WTC11 (cell line): ENCODE results near the gene CCDC167.

Experiments used
- ETV6 ChIP-seq: sonication (generic); formaldehyde crosslinking; IDR thresholded peaks from 2 replicates; pipeline ENCODE4 v1.8.1; 2022; ENCODE audit warnings: mild to moderate bottlenecking, missing genetic modification reagents
- NFYB ChIP-seq: sonication (generic); formaldehyde crosslinking; conservative IDR thresholded peaks from 2 replicates; pipeline ENCODE4 v1.8.0; 2022; ENCODE audit warnings: low read depth, missing genetic modification reagents
- ZNF232 ChIP-seq: sonication (generic); formaldehyde crosslinking; IDR thresholded peaks from 2 replicates; pipeline ENCODE4 v1.8.0; 2022; ENCODE audit warnings: mild to moderate bottlenecking, missing genetic modification reagents
- TF ChIP-seq, protein P1 (sequence below): fragments of 200-600 bp; IDR thresholded peaks from 2 replicates; pipeline ENCODE4 v1.8.0; 2022; ENCODE audit warnings: antibody characterized with exemption
- TF ChIP-seq, protein P2 (sequence below): sonication (generic); formaldehyde crosslinking; IDR thresholded peaks from 2 replicates; pipeline ENCODE4 v1.8.0; 2023; ENCODE audit warnings: missing genetic modification reagents
- TF ChIP-seq, protein P3 (sequence below): sonication (generic); formaldehyde crosslinking; IDR thresholded peaks from 2 replicates; pipeline ENCODE4 v1.8.0; 2022; ENCODE audit warnings: mild to moderate bottlenecking, missing genetic modification reagents
- TF ChIP-seq, protein P4 (sequence below): sonication (generic); formaldehyde crosslinking; IDR thresholded peaks from 2 replicates; pipeline ENCODE4 v1.8.1; 2023; ENCODE audit warnings: mild to moderate bottlenecking, missing genetic modification reagents

DNA sequence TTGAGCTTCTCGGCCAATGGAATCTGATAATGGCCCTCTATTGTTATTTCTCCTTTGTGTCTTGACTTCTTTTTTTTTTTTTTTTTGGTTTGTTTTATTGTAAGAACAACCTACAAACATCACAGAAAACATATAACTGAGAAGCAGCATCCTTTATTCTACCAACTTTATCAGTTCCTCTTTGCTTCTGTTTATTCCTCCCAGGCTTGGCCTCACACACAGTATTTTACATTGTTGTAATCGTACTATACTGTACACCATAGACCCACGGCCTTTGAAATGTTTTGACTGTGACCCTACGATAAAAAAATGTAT is 558 bp upstream of the CCDC167 start:
- TF ChIP-seq, protein P1, sequence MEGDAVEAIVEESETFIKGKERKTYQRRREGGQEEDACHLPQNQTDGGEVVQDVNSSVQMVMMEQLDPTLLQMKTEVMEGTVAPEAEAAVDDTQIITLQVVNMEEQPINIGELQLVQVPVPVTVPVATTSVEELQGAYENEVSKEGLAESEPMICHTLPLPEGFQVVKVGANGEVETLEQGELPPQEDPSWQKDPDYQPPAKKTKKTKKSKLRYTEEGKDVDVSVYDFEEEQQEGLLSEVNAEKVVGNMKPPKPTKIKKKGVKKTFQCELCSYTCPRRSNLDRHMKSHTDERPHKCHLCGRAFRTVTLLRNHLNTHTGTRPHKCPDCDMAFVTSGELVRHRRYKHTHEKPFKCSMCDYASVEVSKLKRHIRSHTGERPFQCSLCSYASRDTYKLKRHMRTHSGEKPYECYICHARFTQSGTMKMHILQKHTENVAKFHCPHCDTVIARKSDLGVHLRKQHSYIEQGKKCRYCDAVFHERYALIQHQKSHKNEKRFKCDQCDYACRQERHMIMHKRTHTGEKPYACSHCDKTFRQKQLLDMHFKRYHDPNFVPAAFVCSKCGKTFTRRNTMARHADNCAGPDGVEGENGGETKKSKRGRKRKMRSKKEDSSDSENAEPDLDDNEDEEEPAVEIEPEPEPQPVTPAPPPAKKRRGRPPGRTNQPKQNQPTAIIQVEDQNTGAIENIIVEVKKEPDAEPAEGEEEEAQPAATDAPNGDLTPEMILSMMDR, result no peak
- TF ChIP-seq ETV6 (CRISPR knock-in tag) (no peak), NFYB (CRISPR knock-in tag) (no peak), ZNF232 (CRISPR knock-in tag) (no peak)
- TF ChIP-seq, protein P2, sequence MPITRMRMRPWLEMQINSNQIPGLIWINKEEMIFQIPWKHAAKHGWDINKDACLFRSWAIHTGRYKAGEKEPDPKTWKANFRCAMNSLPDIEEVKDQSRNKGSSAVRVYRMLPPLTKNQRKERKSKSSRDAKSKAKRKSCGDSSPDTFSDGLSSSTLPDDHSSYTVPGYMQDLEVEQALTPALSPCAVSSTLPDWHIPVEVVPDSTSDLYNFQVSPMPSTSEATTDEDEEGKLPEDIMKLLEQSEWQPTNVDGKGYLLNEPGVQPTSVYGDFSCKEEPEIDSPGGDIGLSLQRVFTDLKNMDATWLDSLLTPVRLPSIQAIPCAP (CRISPR knock-in tag), result no peak
- TF ChIP-seq, protein P3, sequence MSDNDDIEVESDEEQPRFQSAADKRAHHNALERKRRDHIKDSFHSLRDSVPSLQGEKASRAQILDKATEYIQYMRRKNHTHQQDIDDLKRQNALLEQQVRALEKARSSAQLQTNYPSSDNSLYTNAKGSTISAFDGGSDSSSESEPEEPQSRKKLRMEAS (CRISPR knock-in tag), result no peak
- TF ChIP-seq, protein P4, sequence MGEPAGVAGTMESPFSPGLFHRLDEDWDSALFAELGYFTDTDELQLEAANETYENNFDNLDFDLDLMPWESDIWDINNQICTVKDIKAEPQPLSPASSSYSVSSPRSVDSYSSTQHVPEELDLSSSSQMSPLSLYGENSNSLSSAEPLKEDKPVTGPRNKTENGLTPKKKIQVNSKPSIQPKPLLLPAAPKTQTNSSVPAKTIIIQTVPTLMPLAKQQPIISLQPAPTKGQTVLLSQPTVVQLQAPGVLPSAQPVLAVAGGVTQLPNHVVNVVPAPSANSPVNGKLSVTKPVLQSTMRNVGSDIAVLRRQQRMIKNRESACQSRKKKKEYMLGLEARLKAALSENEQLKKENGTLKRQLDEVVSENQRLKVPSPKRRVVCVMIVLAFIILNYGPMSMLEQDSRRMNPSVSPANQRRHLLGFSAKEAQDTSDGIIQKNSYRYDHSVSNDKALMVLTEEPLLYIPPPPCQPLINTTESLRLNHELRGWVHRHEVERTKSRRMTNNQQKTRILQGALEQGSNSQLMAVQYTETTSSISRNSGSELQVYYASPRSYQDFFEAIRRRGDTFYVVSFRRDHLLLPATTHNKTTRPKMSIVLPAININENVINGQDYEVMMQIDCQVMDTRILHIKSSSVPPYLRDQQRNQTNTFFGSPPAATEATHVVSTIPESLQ (CRISPR knock-in tag), result no peak
